NCI-H2196 treated with DMSO at 0.1 percent for 48 hours (cell line): ENCODE measurements around the gene APEH.

Source experiments
- DNase-seq: peaks from one replicate; lab custom pipeline; 2025; ENCODE audit not compliant: unreplicated experiment; lab: John Stamatoyannopoulos, UW

APEH gene

GRCh38 chr3:49650177-49650576 lies 24.0 kb upstream of the APEH start:
- DNase-seq, result no peak

GRCh38 chr3:49650637-49651036 lies 23.5 kb upstream of the APEH start:
- no peak for DNase-seq

- DNase-seq, result no peak
Observed at GRCh38 chr3:49652218-49652902, 21.8 kb upstream of the APEH start.

- no peak for DNase-seq
Observed at GRCh38 chr3:49652903-49653415, 21.2 kb upstream of the APEH start.

- no peak for DNase-seq
Observed at GRCh38 chr3:49653621-49654020, 20.5 kb upstream of the APEH start.

- no peak for DNase-seq
Observed at GRCh38 chr3:49654176-49654825, 19.9 kb upstream of the APEH start.

- DNase-seq, result peak; percentile 59
Observed at GRCh38 chr3:49654955-49655556, 19.1 kb upstream of the APEH start.

GRCh38 chr3:49655731-49656285 lies 18.3 kb upstream of the APEH start:
- DNase-seq, result no peak

- DNase-seq, result no peak
Observed at GRCh38 chr3:49656541-49657112, 17.5 kb upstream of the APEH start.

- no peak for DNase-seq
Observed at GRCh38 chr3:49657208-49657915, 16.8 kb upstream of the APEH start.

- no peak for DNase-seq
Observed at GRCh38 chr3:49658711-49659110, 15.4 kb upstream of the APEH start.

- no peak for DNase-seq
Observed at GRCh38 chr3:49659756-49660155, 14.4 kb upstream of the APEH start.

GRCh38 chr3:49661281-49661680 lies 12.9 kb upstream of the APEH start:
- DNase-seq, result no peak

GRCh38 chr3:49662021-49662420 lies 12.1 kb upstream of the APEH start:
- DNase-seq, result no peak

- DNase-seq, result no peak
Observed at GRCh38 chr3:49662720-49663413, 11.3 kb upstream of the APEH start.

- no peak for DNase-seq
Observed at GRCh38 chr3:49663831-49664230, 10.3 kb upstream of the APEH start.

GRCh38 chr3:49664300-49664699 lies 9.9 kb upstream of the APEH start:
- DNase-seq, result no peak

- no peak for DNase-seq
Observed at GRCh38 chr3:49665822-49666519, 8.2 kb upstream of the APEH start.

GRCh38 chr3:49666592-49666991 lies 7.6 kb upstream of the APEH start:
- DNase-seq, result no peak
